ENCODE data around the gene CUX1. TPM values are rescaled to one million over a fixed set of nuclear protein-coding genes. Genes with fewer than 3 reads are reported as not detected.
"Not testable (repeated sequence)": the region's sequence is repeated elsewhere in the genome, so short reads cannot be mapped to it uniquely, and the experiment has no call there.

CUX1 gene
- total RNA-seq, 1 experiment from 2014 or later: 64.3 TPM

GRCh38 chr7:101887352-101887751 is 69.9 kb downstream of the CUX1 start:
- ATAC-seq; H3K4me3 Mint-ChIP-seq; H3K36me3 Mint-ChIP-seq; H3K27me3 Mint-ChIP-seq (ENCODE audit: low read depth); H3K27ac Mint-ChIP-seq; H3K9me3 Mint-ChIP-seq; CTCF ChIA-PET; DNase-seq (ENCODE audit: low spot score): not testable (repeated sequence)
- TF ChIP-seq ZNF121 (CRISPR knock-in tag; IDR thresholded peaks at IDR 0.05) (peak; percentile 73), GTF2I (CRISPR knock-in tag; conservative IDR thresholded peaks at IDR 0.05) (0 out of 2 replicates have a peak, but pooled peaks have one; percentile 50)
- POLR2A ChIA-PET: interaction anchor here (0.6 kb wide), 1 partner anchor 1355 kb away, joined by 6 read pairs; no protein-coding TSS in a partner anchor
- H3K4me1 Mint-ChIP-seq: peaks cover 62% of the 10 kb centered on the region

GRCh38 chr7:101888564-101888963 is 71.1 kb downstream of the CUX1 start:
- Mint-ChIP-seq H3K27ac (peak overlapping the region; percentile 32; the same call in 1 of the 2 replicates), H3K4me1 (peaks cover 60% of the 10 kb centered on the region)
- H3K36me3 Mint-ChIP-seq; H3K9me3 Mint-ChIP-seq; ATAC-seq; H3K4me3 Mint-ChIP-seq; H3K27me3 Mint-ChIP-seq (ENCODE audit: low read depth); DNase-seq (ENCODE audit: low spot score); POLR2A ChIA-PET: not testable (repeated sequence)
- CTCF ChIA-PET: interaction anchor here (0.7 to 1.6 kb wide), 2 partner anchors 63 to 303 kb away, joined by 3 to 4 read pairs; no protein-coding TSS in a partner anchor

- TF ChIP-seq ZNF121 (CRISPR knock-in tag; IDR thresholded peaks at IDR 0.05): peak; percentile 76; the same call in 1 of the 2 replicates
- no peak for TF ChIP-seq AFF4 (CRISPR knock-in tag; IDR thresholded peaks at IDR 0.05; ENCODE audit: borderline replicate concordance)
- H3K9me3 Mint-ChIP-seq: no peaks in the 10 kb centered on the region
- H3K27me3 Mint-ChIP-seq (ENCODE audit: low read depth): no peaks in the 10 kb centered on the region
- H3K27ac Mint-ChIP-seq: peak overlapping the region; percentile 7; the same call in 1 of the 2 replicates
- no peak for ATAC-seq
- peaks cover 59% of the 10 kb centered on the region for H3K4me1 Mint-ChIP-seq
- ChIA-PET CTCF (interaction anchor here (0.6 kb wide), 1 partner anchor 146 kb away, joined by 3 read pairs; no protein-coding TSS in a partner anchor), POLR2A (no interaction called here)
- no peak overlapping the region for H3K4me3 Mint-ChIP-seq
- H3K36me3 Mint-ChIP-seq: no peaks in the 10 kb centered on the region
- no peak for DNase-seq (ENCODE audit: low spot score)
Observed at GRCh38 chr7:101890749-101891523, 73.5 kb downstream of the CUX1 start.

- DNase-seq (ENCODE audit: low spot score) (no peak), ATAC-seq (no peak)
- Mint-ChIP-seq H3K27me3 (ENCODE audit: low read depth) (no peaks in the 10 kb centered on the region), H3K9me3 (no peaks in the 10 kb centered on the region), H3K4me3 (no peak overlapping the region), H3K36me3 (no peaks in the 10 kb centered on the region), H3K27ac (peak overlapping the region; percentile 84), H3K4me1 (peaks cover 65% of the 10 kb centered on the region)
- CTCF ChIA-PET: interaction anchor here (0.9 kb wide), 1 partner anchor 21 kb away, joined by 3 read pairs; no protein-coding TSS in a partner anchor
- POLR2A ChIA-PET: no interaction called here
- TF ChIP-seq PRRX2 (CRISPR knock-in tag; IDR thresholded peaks at IDR 0.05): no peak
- TF ChIP-seq ZNF281 (CRISPR knock-in tag; IDR thresholded peaks at IDR 0.05): no peak
- no peak for TF ChIP-seq ZNF219 (CRISPR knock-in tag; IDR thresholded peaks at IDR 0.05; ENCODE audit: borderline replicate concordance)
- no peak for TF ChIP-seq ZNF423 (CRISPR knock-in tag; IDR thresholded peaks at IDR 0.05)
- no peak for TF ChIP-seq ATF6 (CRISPR knock-in tag; IDR thresholded peaks at IDR 0.05)
- no peak for TF ChIP-seq ATF2 (CRISPR knock-in tag; IDR thresholded peaks at IDR 0.05; ENCODE audit: borderline replicate concordance, low read depth)
- no peak for TF ChIP-seq CBFB (CRISPR knock-in tag; IDR thresholded peaks at IDR 0.05; ENCODE audit: low read depth)
Observed at GRCh38 chr7:101891936-101892640, 74.7 kb downstream of the CUX1 start.
